Prostate gland (tissue), 2 donors: ENCODE measurements around the gene TMPRSS9. TPM values are rescaled to one million over a fixed set of nuclear protein-coding genes. Genes with fewer than 3 reads are reported as not detected.

Source experiments
- DNase-seq: peaks from one replicate; pipeline ENCODE4 v3.0.0-alpha.2; 2019; ENCODE audit warnings: low spot score
- H3K27ac ChIP-seq, 2 donors: fragments of 200-600 bp; sonication (generic); 2 replicates each; pipeline ENCODE4 v1.5.1; 2017 to 2019
- H3K27me3 ChIP-seq: fragments of 200-600 bp; sonication (generic); replicated peaks from 2 replicates; pipeline ENCODE4 v1.5.1; 2019; ENCODE audit not compliant: insufficient read depth
- H3K36me3 ChIP-seq, 2 donors: fragments of 200-600 bp; sonication (generic); 1 replicate in 1 of 2; 2 replicates in 1 of 2; pipeline versions ENCODE4 v1.5.1 to v1.8.1; 2017 to 2019
- H3K4me1 ChIP-seq: fragments of 200-600 bp; sonication (generic); replicated peaks from 2 replicates; pipeline ENCODE4 v1.5.1; 2019
- H3K4me3 ChIP-seq, 2 donors: fragments of 200-600 bp; sonication (generic); 2 replicates each; pipeline ENCODE4 v1.5.1; 2017 to 2019
- H3K9me3 ChIP-seq: fragments of 200-600 bp; sonication (generic); 2 replicates; pipeline ENCODE4 v1.5.1; 2017
- POLR2A ChIP-seq: fragments of 450-650 bp; IDR thresholded peaks from one replicate; pipeline ENCODE4 v1.6.1; 2016; ENCODE audit warnings: antibody characterized with exemption, mild to moderate bottlenecking
- POLR2AphosphoS5 ChIP-seq: sonication (generic); formaldehyde crosslinking; IDR thresholded peaks from one replicate; pipeline ENCODE4 v1.6.1; 2017; ENCODE audit warnings: antibody characterized with exemption
- WGBS: methylation state at CpG from one replicate; pipeline ENCODE4 v1.1.5; 2018; 5-methylcytosine and 5-hydroxymethylcytosine counted together
- intact Hi-C: fragments of 100-400 bp; cut with DNase I; formaldehyde crosslinking; loops from one replicate; pipeline ENCODE4 v1.14.2; 2022
- total RNA-seq, 2 donors: library from RNA; depleted of rRNA; stranded (reverse); fragments of >200 nt; gene quantifications; one replicate each; pipeline ENCODE4 v1.1.0, GENCODE V29; 2016
- TF ChIP-seq, protein P1 (sequence below), 4 experiments: fragments of 200-600 bp in 2 of 4; fragments of 450-650 bp in 2 of 4; sonication (generic) in 2 of 4; IDR thresholded peaks; 1 replicate in 3 of 4; 2 replicates in 1 of 4; pipeline ENCODE4 v1.5.1; 2016 to 2019; ENCODE audit warnings: antibody characterized with exemption in 4 of 4, mild to moderate bottlenecking in 2 of 4, moderate library complexity in 2 of 4

Gene TMPRSS9
- total RNA-seq, 2 donors from 2014 or later: 0.14 to 2.2 TPM

DNA sequence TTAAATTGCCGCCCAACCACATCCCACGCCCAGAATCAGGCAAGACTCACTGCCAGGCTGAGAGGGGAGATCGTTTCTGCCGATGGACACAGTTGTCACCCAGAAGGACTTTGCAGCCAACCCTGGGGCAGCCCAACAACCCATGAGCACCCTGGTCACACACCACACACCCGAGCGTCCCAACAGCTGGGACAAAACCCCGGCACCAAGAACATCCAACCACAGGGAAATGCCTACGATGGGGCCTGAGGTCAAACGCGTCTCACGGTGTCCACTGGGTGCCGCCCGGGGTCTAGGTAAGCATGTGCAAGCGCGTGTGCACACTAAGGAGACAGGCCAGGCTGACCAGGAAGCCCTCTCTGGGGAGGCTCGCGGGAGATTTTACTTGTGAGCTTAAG, 83.7 kb downstream of the TMPRSS9 start:
- 89% methylated on average over 17 of the region's 17 CpGs for WGBS
- intact Hi-C loops: no loop called here

DNA sequence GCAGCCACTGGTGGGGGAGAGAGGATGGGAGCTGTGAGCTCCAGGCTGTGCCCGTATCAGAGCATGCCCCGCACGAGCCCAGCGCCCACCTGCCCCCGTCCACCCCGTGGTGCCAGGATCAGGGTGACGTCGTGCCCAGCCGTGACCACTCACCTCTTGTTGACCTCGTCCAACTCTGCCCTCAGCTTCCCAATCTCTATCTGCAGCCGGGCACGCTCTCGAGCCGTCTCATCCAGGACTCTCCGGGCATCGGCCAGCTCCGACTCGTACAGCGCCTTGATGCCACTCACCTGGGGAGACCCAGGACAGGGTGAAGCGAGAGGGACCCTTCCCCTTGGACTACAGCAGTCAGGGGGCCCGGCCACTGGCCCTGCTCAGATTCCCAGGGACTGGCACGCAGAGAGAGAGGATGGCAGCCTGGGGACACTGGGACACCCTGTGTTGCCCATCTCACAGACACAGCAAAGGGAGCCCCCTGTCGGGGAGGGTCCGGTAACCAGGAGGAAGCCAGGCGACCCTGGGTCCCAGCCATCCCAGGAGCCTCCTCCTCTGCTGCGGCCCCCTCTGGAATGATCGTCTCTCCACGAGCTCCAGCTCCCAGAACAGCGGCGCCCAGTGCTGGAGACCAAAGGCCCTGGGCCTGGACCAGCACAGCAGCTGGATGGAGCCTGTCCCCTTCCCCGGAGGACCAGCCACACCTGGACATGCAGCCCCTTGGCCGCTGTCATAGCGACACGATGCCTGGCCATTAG, 84.4 kb downstream of the TMPRSS9 start:
- no peak for DNase-seq
- TF ChIP-seq POLR2A (no peak), POLR2AphosphoS5 (no peak)
- TF ChIP-seq, protein P1, sequence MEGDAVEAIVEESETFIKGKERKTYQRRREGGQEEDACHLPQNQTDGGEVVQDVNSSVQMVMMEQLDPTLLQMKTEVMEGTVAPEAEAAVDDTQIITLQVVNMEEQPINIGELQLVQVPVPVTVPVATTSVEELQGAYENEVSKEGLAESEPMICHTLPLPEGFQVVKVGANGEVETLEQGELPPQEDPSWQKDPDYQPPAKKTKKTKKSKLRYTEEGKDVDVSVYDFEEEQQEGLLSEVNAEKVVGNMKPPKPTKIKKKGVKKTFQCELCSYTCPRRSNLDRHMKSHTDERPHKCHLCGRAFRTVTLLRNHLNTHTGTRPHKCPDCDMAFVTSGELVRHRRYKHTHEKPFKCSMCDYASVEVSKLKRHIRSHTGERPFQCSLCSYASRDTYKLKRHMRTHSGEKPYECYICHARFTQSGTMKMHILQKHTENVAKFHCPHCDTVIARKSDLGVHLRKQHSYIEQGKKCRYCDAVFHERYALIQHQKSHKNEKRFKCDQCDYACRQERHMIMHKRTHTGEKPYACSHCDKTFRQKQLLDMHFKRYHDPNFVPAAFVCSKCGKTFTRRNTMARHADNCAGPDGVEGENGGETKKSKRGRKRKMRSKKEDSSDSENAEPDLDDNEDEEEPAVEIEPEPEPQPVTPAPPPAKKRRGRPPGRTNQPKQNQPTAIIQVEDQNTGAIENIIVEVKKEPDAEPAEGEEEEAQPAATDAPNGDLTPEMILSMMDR (IDR thresholded peaks at IDR 0.05): no peak
- H3K27me3 ChIP-seq: no peaks in the 10 kb centered on the region
- no peaks in the 10 kb centered on the region for H3K9me3 ChIP-seq
- WGBS: 91% methylated on average over 32 of the region's 34 CpGs
- no peak overlapping the region for H3K27ac ChIP-seq
- no peaks in the 10 kb centered on the region for H3K36me3 ChIP-seq
- intact Hi-C loops: no loop called here
- no peak overlapping the region for H3K4me3 ChIP-seq
- no peaks in the 10 kb centered on the region for H3K4me1 ChIP-seq

More for the DNA sequence above, 83.7 kb downstream of the TMPRSS9 start:
- DNase-seq: no peak
- TF ChIP-seq POLR2AphosphoS5 (no peak), POLR2A (no peak)
- TF ChIP-seq, protein P1 (IDR thresholded peaks at IDR 0.05): no peak
- no peaks in the 10 kb centered on the region for H3K9me3 ChIP-seq
- H3K27ac ChIP-seq: no peak overlapping the region
- H3K4me3 ChIP-seq: no peak overlapping the region
- H3K36me3 ChIP-seq: no peaks in the 10 kb centered on the region
- H3K4me1 ChIP-seq: no peaks in the 10 kb centered on the region
- H3K27me3 ChIP-seq: no peaks in the 10 kb centered on the region

DNA sequence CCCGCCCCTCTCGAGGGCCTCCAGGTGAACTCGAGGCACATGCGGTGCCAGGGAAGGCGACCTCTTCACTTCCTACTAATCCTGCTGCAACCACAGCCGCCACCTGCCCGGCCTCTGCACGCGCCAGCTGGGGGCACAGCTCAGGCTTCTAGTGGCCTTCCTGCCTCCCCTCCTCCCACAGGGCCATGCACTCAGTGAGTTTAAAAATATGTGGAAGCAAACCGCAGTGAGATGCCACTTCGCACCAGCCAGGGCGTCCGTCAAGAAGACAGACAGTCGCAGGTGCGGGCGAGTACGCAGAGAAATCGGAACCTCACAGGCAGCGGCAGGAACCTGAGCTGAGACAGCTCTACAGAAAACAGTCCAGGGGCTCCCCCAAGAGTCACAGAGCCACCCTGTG, 86.3 kb downstream of the TMPRSS9 start:
- DNase-seq: no peak
- intact Hi-C loops: no loop called here
- WGBS: 75% methylated on average over 14 of the region's 19 CpGs
- H3K4me3 ChIP-seq: no peak overlapping the region
- no peaks in the 10 kb centered on the region for H3K9me3 ChIP-seq
- no peaks in the 10 kb centered on the region for H3K27me3 ChIP-seq
- no peaks in the 10 kb centered on the region for H3K4me1 ChIP-seq
- TF ChIP-seq POLR2AphosphoS5 (no peak), POLR2A (no peak)
- TF ChIP-seq, protein P1 (IDR thresholded peaks at IDR 0.05): no peak
- H3K27ac ChIP-seq: no peak overlapping the region
- H3K36me3 ChIP-seq: no peaks in the 10 kb centered on the region

DNA sequence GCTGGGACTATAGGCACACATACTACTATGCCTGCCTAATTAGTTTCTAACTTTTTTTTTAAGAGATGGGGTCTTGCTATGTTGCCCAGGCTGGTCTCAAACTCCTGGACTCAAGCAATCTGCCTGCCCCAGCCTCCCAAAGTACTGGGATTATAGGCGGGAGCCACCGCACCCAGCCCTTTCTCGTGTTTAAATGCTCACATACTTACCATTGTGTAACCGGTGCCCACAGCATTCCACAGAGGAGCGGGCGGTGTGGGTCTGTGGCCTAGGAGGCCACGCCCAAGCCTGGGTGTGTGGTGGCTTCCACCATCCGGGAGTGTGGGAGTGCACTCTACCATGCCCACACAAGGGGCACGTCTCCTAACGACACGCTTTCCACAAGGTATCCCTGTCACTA, 89.0 kb downstream of the TMPRSS9 start:
- intact Hi-C loops: no loop called here
- WGBS: 94% methylated on average over 11 of the region's 11 CpGs

More for the DNA sequence above, 89.0 kb downstream of the TMPRSS9 start:
- Histone ChIP-seq H3K36me3 (no peaks in the 10 kb centered on the region), H3K9me3 (no peaks in the 10 kb centered on the region), H3K27ac (no peak overlapping the region), H3K4me3 (no peak overlapping the region), H3K4me1 (no peaks in the 10 kb centered on the region), H3K27me3 (no peaks in the 10 kb centered on the region)
- no peak for DNase-seq
- no peak for TF ChIP-seq POLR2A
- TF ChIP-seq POLR2AphosphoS5: no peak
- TF ChIP-seq, protein P1 (IDR thresholded peaks at IDR 0.05): no peak
